Measurements from ENCODE around the gene PDHX. TPM values are rescaled to one million over a fixed set of nuclear protein-coding genes. Genes with fewer than 3 reads are reported as not detected.
A peak's percentile ranks its signal among the peaks of the same experiment; 100 is the strongest.

PDHX gene
- total and polyA plus RNA-seq, 8 donors = 7.2 to 21.2 (median 13.9) TPM

DNA sequence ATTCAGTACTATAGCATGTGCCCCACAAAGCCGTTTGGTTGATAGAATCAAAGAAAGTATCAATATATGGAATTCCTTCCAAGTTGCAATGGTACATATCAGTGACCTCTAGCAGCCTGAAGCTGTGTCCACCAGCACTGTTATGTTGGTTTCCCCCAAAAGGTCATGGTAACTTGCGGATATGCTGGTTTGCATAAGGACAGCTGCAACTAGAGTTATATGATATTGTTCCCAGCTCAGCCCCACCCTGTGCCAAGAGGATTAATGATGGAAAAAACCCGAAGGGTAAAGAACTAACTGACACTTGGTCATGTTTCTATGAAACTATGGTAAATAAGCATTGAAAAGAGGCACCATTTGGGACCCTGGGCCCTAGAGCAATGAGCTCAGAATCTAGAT is 93.5 kb downstream of the PDHX start:
- intact Hi-C loops (cut with DNase I) = loop anchor here in 2 of 3 donors (10.0 kb wide), 2 partner anchors 125 to 135 kb away; partner anchors contain the start of gene CD44 (in 1 of the 2)
- Histone ChIP-seq H3K4me1 (peaks cover 31 to 59% (median 41%) of the 10 kb centered on the region in 3 donors), H3K4me3 (no peak overlapping the region), H3K9me3 (no peaks in the 10 kb centered on the region), H3K27me3 (no peaks in the 10 kb centered on the region), H3K27ac (peak overlapping the region; percentile 36 to 86 (median 64)), H3K36me3 (no peaks in the 10 kb centered on the region)
- ATAC-seq (peak; percentile 14 to 28 (median 18)), FAIRE-seq (no peak), DNase-seq (no peak)
- WGBS, 2 donors = 11 to 17% methylated on average over 3 of the region's 3 CpGs
- TF ChIP-seq, protein P1, sequence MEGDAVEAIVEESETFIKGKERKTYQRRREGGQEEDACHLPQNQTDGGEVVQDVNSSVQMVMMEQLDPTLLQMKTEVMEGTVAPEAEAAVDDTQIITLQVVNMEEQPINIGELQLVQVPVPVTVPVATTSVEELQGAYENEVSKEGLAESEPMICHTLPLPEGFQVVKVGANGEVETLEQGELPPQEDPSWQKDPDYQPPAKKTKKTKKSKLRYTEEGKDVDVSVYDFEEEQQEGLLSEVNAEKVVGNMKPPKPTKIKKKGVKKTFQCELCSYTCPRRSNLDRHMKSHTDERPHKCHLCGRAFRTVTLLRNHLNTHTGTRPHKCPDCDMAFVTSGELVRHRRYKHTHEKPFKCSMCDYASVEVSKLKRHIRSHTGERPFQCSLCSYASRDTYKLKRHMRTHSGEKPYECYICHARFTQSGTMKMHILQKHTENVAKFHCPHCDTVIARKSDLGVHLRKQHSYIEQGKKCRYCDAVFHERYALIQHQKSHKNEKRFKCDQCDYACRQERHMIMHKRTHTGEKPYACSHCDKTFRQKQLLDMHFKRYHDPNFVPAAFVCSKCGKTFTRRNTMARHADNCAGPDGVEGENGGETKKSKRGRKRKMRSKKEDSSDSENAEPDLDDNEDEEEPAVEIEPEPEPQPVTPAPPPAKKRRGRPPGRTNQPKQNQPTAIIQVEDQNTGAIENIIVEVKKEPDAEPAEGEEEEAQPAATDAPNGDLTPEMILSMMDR (IDR thresholded peaks at IDR 0.05) = no peak

DNA sequence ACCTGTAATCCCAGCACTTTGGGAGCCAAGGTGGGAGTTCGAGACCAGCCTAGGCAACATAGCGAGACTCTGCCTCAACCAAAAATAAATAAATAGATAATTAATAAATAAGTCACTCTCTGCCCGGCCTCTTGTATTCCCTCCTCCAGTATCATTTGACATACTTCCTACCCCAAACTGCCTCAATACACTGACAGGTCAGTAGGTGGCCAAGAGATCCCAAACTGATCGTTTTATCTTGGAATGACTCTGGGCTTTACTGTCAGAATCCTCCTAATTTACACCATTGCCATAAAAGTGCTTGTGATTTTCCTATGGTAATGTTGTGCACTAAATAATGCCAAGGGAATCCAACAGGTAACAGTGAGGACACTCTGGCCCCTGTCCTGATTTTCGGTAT is 94.2 kb downstream of the PDHX start:
- Histone ChIP-seq H3K4me1 (peaks cover 31 to 55% (median 37%) of the 10 kb centered on the region in 3 donors), H3K27ac (peak overlapping the region; percentile 36 to 86 (median 64)), H3K36me3 (no peaks in the 10 kb centered on the region), H3K27me3 (no peaks in the 10 kb centered on the region), H3K4me3 (no peak overlapping the region), H3K9me3 (no peaks in the 10 kb centered on the region)
- FAIRE-seq = no peak
- TF ChIP-seq, protein P1 (IDR thresholded peaks at IDR 0.05) = no peak
- intact Hi-C loops (cut with DNase I) = no loop called here
- WGBS, 2 donors = 70% methylated on average over 5 of the region's 5 CpGs
- ATAC-seq = no peak
- no peak for DNase-seq

DNA sequence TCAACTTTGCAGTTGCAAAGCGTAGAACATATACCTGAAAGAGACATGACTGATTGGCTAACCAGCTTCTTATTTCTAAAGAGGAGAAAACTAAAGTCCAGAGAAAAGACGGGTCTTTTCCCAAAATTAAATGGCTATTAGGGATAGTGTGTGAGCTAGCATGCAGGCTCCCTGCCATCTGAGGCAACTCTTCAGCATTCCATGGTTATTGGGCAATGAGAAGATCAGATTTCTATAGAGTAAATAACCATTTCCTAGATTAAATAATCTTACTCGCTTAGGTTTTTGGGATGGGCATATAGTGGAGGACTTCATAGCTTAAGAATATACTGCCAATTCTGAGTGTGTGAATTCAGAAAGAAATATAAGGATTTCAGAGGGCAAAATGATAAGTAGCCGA is 95.0 kb downstream of the PDHX start:
- FAIRE-seq = no peak
- no peaks in the 10 kb centered on the region for H3K27me3 ChIP-seq
- H3K27ac ChIP-seq = peak overlapping the region; percentile 17 to 86 (median 48)
- TF ChIP-seq, protein P1 (IDR thresholded peaks at IDR 0.05) = no peak
- H3K4me1 ChIP-seq = peaks cover 23 to 51% (median 29%) of the 10 kb centered on the region in 3 donors
- no peak for ATAC-seq
- H3K36me3 ChIP-seq = no peaks in the 10 kb centered on the region
- intact Hi-C loops (cut with DNase I) = no loop called here
- H3K9me3 ChIP-seq = no peaks in the 10 kb centered on the region
- no peak overlapping the region for H3K4me3 ChIP-seq
- DNase-seq = no peak
- WGBS, 2 donors = 71 to 72% methylated on average over 4 of the region's 4 CpGs

DNA sequence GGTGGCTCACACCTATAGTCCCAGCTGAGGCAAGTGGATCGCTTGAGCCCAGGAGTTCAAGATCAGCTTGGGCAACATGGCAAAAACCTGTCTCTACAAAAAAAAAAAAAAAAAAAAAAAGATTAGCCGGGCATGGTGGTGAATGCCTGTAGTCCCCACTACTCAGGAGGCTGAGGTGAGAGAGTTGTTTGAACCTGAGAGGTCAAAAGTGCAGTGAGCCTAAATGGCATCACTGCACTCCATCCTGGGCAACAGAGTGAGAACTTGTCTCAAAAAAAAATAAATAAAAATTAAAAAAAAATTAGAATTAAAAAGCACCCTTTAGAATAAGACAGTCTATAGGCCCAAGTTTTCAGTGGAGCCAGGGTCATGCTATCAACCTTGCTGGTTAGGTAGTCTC is 95.5 kb downstream of the PDHX start:
- H3K4me1 ChIP-seq = peaks cover 20 to 50% (median 24%) of the 10 kb centered on the region in 3 donors
- no peak for ATAC-seq
- TF ChIP-seq, protein P1 (IDR thresholded peaks at IDR 0.05) = no peak
- no peaks in the 10 kb centered on the region for H3K36me3 ChIP-seq
- DNase-seq = no peak
- FAIRE-seq = no peak
- 90 to 95% methylated on average over 2 of the region's 2 CpGs for WGBS, 2 donors
- no peaks in the 10 kb centered on the region for H3K9me3 ChIP-seq
- no peaks in the 10 kb centered on the region for H3K27me3 ChIP-seq
- no peak overlapping the region for H3K4me3 ChIP-seq
- peak overlapping the region; percentile 17 to 76 (median 39) for H3K27ac ChIP-seq
- intact Hi-C loops (cut with DNase I) = no loop called here

DNA sequence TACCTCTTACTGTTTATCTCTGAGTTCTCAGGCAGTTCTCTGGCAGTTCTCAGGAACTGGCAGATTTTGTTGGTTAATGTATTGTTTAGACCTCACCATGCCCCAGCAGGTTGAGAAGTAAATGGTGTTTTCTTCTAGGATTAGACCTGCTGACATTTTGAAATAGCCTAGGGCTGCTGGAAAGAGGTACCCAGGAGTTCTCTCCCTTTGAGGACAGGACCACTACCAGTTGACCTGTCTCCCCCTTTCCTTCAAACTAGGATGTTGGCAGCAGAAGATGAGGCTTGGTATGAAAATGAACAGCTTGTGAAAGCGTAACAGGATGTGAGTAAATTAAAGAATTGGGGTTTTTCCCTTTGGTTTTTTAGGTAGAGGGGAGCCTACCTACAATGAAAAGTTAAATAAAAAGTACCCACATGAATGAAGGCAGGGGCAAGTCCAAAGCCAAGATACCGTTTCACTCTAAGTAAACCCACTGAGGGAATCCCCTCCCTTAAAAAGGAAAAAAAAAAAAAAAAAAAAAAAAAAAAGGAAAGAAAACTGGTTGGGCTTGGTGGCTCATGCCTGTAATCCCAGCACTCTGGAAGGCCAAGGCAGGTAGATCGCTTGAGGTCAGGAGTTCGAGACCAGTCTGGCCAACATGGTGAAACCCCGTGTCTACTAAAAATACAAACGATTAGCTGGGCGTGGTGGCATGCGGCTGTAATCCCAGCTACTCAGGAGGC is 96.2 kb downstream of the PDHX start:
- DNase-seq (no peak), ATAC-seq (no peak), FAIRE-seq (no peak)
- peak overlapping the region in 2 of 4 donors; percentile 38 to 59 for H3K27ac ChIP-seq
- peaks cover 17 to 43% (median 20%) of the 10 kb centered on the region in 3 donors for H3K4me1 ChIP-seq
- no peak overlapping the region for H3K4me3 ChIP-seq
- no peaks in the 10 kb centered on the region for H3K27me3 ChIP-seq
- intact Hi-C loops (cut with DNase I) = no loop called here
- TF ChIP-seq, protein P1 (IDR thresholded peaks at IDR 0.05) = no peak
- H3K36me3 ChIP-seq = no peaks in the 10 kb centered on the region
- H3K9me3 ChIP-seq = no peaks in the 10 kb centered on the region
- 88 to 91% methylated on average over 8 of the region's 8 CpGs for WGBS, 2 donors

Measured in pancreas (tissue), 10 donors.